ENCODE results near the gene KIF3C.

- TF ChIP-seq, protein P1, sequence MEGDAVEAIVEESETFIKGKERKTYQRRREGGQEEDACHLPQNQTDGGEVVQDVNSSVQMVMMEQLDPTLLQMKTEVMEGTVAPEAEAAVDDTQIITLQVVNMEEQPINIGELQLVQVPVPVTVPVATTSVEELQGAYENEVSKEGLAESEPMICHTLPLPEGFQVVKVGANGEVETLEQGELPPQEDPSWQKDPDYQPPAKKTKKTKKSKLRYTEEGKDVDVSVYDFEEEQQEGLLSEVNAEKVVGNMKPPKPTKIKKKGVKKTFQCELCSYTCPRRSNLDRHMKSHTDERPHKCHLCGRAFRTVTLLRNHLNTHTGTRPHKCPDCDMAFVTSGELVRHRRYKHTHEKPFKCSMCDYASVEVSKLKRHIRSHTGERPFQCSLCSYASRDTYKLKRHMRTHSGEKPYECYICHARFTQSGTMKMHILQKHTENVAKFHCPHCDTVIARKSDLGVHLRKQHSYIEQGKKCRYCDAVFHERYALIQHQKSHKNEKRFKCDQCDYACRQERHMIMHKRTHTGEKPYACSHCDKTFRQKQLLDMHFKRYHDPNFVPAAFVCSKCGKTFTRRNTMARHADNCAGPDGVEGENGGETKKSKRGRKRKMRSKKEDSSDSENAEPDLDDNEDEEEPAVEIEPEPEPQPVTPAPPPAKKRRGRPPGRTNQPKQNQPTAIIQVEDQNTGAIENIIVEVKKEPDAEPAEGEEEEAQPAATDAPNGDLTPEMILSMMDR (IDR thresholded peaks at IDR 0.05), result no peak
- TF ChIP-seq POLR2A (IDR thresholded peaks at IDR 0.05), result no peak
Observed at GRCh38 chr2:26025509-26025908, 43.2 kb upstream of the KIF3C start.
